Measurements from ENCODE around the gene SMIM24. TPM values are rescaled to one million over a fixed set of nuclear protein-coding genes. Genes with fewer than 3 reads are reported as not detected.

SMIM24 gene
- total RNA-seq, 4 donors from 2014 or later: 18.7 to 100 (median 85.5) TPM

DNA sequence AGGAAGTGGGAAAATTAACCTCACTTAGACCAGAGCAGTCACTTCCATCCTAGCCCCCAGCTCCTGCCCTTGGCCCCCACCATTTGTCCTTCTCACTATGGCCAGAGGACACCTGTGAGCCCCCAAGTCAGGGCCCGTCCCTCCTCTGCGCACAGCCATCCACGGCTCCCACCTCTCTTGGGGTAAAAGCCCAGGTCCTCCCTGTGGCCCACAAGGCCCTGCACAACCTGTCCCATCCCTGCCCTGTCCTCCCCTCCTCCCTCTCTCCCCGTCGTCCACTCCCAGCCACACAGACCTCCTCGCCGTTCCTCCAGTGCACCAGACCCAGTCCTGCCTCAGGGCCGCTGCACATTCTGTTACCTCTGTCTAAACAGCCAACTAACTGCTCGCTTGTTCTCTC, 53.9 kb downstream of the SMIM24 start:
- H3K27ac ChIP-seq: peak overlapping the region in 2 of 4 donors; percentile 23 to 90
- intact Hi-C loops (cut with DNase I; ENCODE audit: low total_unique reads): no loop called here
- DNase-seq: no peak
- H3K9me3 ChIP-seq: no peaks in the 10 kb centered on the region
- 89 to 100% methylated on average over 2 to 9 of the region's 9 CpGs for WGBS, 2 donors (ENCODE audit: low coverage in 1 of 2)
- in situ Hi-C loops (cut with MboI; ENCODE audit: low pct_ligation_motif_present in 1 of 4, low pct_unique_long_range_greater_than_20kb in 1 of 4, low sequenced_read_pairs in 3 of 4): loop anchor here in 1 of 4 donors (10.0 kb wide), 1 partner anchor 102 kb away; no protein-coding TSS in a partner anchor
- no peak overlapping the region for H3K4me3 ChIP-seq
- TF ChIP-seq, protein P1, sequence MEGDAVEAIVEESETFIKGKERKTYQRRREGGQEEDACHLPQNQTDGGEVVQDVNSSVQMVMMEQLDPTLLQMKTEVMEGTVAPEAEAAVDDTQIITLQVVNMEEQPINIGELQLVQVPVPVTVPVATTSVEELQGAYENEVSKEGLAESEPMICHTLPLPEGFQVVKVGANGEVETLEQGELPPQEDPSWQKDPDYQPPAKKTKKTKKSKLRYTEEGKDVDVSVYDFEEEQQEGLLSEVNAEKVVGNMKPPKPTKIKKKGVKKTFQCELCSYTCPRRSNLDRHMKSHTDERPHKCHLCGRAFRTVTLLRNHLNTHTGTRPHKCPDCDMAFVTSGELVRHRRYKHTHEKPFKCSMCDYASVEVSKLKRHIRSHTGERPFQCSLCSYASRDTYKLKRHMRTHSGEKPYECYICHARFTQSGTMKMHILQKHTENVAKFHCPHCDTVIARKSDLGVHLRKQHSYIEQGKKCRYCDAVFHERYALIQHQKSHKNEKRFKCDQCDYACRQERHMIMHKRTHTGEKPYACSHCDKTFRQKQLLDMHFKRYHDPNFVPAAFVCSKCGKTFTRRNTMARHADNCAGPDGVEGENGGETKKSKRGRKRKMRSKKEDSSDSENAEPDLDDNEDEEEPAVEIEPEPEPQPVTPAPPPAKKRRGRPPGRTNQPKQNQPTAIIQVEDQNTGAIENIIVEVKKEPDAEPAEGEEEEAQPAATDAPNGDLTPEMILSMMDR (IDR thresholded peaks at IDR 0.05): no peak
- TF ChIP-seq EP300 (IDR thresholded peaks at IDR 0.05; ENCODE audit: low read depth): no peak
- no peak for TF ChIP-seq POLR2AphosphoS5 (IDR thresholded peaks at IDR 0.05)
- no peak for TF ChIP-seq POLR2A (IDR thresholded peaks at IDR 0.05)
- no peaks in the 10 kb centered on the region for H3K36me3 ChIP-seq
- no peaks in the 10 kb centered on the region for H3K27me3 ChIP-seq
- peaks cover 11 to 38% (median 26%) of the 10 kb centered on the region in 4 donors for H3K4me1 ChIP-seq

Small RNA genes lying within 50 kb of the gene (small RNA-seq; reads per million reads assigned to genes)
- gene RF00212: 0 reads per million in 4 donors

Other genes with a start within 250 kb of the SMIM24 start
- 100 to 1,000 TPM in 1 of 4 donors, 10 to 100 TPM in 3; 39.9 to 145 (median 68.1) TPM for gene NFIC, start 113.9 kb downstream of the SMIM24 start, total RNA-seq
- gene SMIM44, start 2.9 kb upstream of the SMIM24 start, total RNA-seq: 10 to 100 TPM in 1 of 4 donors, 1 to 10 TPM in 1, not detected in 2; 4.1 to 15.3 TPM
- gene DOHH, start 20.1 kb upstream of the SMIM24 start, total RNA-seq: 10 to 100 TPM in 2 of 4 donors, 1 to 10 TPM in 2; 7.2 to 13.5 (median 10.8) TPM
- 100 to 1,000 TPM in 1 of 4 donors, 10 to 100 TPM in 3; 29.1 to 107 (median 35.3) TPM for gene FZR1, start 25.8 kb upstream of the SMIM24 start, total RNA-seq
- gene TEKTIP1, start 58.6 kb upstream of the SMIM24 start, total RNA-seq: 1 to 10 TPM in 2 of 4 donors, not detected in 2; 2.5 to 5.2 TPM
- gene MFSD12, start 77.1 kb upstream of the SMIM24 start, total RNA-seq: 100 to 1,000 TPM in 1 of 4 donors, 10 to 100 TPM in 3; 35.2 to 214 (median 49.2) TPM
- 100 to 1,000 TPM in 3 of 4 donors, 10 to 100 TPM in 1; 88.9 to 555 (median 130) TPM for gene HMG20B, start 92.4 kb upstream of the SMIM24 start, total RNA-seq
- gene GIPC3, start 105.0 kb upstream of the SMIM24 start, total RNA-seq: under 1 TPM in 3 of 4 donors, not detected in 1; 0.14 to 0.95 (median 0.60) TPM
- under 1 TPM in 2 of 4 donors, not detected in 2; 0.27 to 0.79 TPM for gene TBXA2R, start 126.3 kb upstream of the SMIM24 start, total RNA-seq
- 10 to 100 TPM; 21.9 to 88.4 (median 53.0) TPM for gene CACTIN, start 146.3 kb upstream of the SMIM24 start, total RNA-seq
- gene PIP5K1C, start 219.9 kb upstream of the SMIM24 start, total RNA-seq: 10 to 100 TPM; 25.4 to 91.1 (median 36.4) TPM
- 100 to 1,000 TPM; 234 to 894 (median 282) TPM for gene TJP3, start 227.9 kb upstream of the SMIM24 start, total RNA-seq

Measured in transverse colon (tissue), 4 donors.